OCI-LY3 (cell line): ENCODE measurements around the gene KRCC1.

Source experiments
- EZH2phosphoT487 ChIP-seq: fragments of 200-600 bp; shearing (Covaris generic); IDR thresholded peaks from 2 replicates; pipeline ENCODE4 v1.6.1; 2018; ENCODE audit warnings: antibody characterized with exemption, mixed run types, low read depth
- TF ChIP-seq, protein P1 (sequence below): fragments of 200-600, 300-600 bp; sonication (generic); IDR thresholded peaks from 2 replicates; pipeline ENCODE4 v1.5.1; 2014; ENCODE audit warnings: antibody characterized with exemption, low read length, low read depth

DNA sequence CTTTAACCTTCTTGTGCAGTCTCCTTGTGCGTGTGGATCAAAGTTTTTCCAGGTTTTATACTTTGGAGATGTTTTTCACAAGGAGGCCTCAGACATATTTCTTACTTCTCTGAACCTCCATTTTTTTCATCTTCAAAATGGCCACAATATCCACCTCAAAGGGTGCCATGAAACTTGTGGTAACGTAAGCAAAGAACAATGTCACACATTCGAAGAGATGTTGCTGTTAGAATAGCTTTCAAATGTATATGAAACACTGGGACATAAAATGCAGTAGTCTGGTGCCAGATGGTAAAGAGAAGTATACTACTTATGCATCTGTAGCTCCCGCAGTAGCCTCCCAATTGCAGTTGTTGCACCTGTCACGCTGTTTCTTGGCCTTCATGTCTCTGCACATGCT, 2.6 kb upstream of the KRCC1 start:
- TF ChIP-seq, protein P1, sequence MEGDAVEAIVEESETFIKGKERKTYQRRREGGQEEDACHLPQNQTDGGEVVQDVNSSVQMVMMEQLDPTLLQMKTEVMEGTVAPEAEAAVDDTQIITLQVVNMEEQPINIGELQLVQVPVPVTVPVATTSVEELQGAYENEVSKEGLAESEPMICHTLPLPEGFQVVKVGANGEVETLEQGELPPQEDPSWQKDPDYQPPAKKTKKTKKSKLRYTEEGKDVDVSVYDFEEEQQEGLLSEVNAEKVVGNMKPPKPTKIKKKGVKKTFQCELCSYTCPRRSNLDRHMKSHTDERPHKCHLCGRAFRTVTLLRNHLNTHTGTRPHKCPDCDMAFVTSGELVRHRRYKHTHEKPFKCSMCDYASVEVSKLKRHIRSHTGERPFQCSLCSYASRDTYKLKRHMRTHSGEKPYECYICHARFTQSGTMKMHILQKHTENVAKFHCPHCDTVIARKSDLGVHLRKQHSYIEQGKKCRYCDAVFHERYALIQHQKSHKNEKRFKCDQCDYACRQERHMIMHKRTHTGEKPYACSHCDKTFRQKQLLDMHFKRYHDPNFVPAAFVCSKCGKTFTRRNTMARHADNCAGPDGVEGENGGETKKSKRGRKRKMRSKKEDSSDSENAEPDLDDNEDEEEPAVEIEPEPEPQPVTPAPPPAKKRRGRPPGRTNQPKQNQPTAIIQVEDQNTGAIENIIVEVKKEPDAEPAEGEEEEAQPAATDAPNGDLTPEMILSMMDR, result no peak
- no peak for TF ChIP-seq EZH2phosphoT487
